Smooth muscle cell (in vitro differentiated cells): ENCODE measurements around the gene PHACTR3. TPM values are rescaled to one million over a fixed set of nuclear protein-coding genes. Genes with fewer than 3 reads are reported as not detected.

Source experiments
- DNase-seq: peaks from one replicate; lab custom pipeline; 2025; ENCODE audit not compliant: unreplicated experiment; lab: John Stamatoyannopoulos, UW
- H2AFZ ChIP-seq: fragments of 200-600 bp; sonication (generic); 2 replicates; pipeline ENCODE4 v1.6.0; 2016; ENCODE audit warnings: antibody characterized with exemption, low read depth, mild to moderate bottlenecking
- H3F3A ChIP-seq: fragments of 200-600 bp; sonication (generic); 2 replicates; pipeline ENCODE4 v1.6.0; 2017; ENCODE audit warnings: antibody characterized with exemption, low read depth
- H3K27ac ChIP-seq: fragments of 200-600 bp; sonication (generic); 2 replicates; pipeline ENCODE4 v1.5.1; 2016; ENCODE audit warnings: low read depth, mild to moderate bottlenecking
- H3K27me3 ChIP-seq: fragments of 200-600 bp; sonication (generic); 2 replicates; pipeline ENCODE4 v1.6.1; 2016; ENCODE audit warnings: low read depth, mild to moderate bottlenecking
- H3K36me3 ChIP-seq: fragments of 200-600 bp; sonication (generic); 2 replicates; pipeline ENCODE4 v1.5.1; 2016; ENCODE audit warnings: low read depth
- H3K4me1 ChIP-seq: fragments of 200-600 bp; sonication (generic); 2 replicates; pipeline ENCODE4 v1.5.1; 2016; ENCODE audit warnings: low read depth
- H3K4me2 ChIP-seq: fragments of 200-600 bp; sonication (generic); 2 replicates; pipeline ENCODE4 v1.6.0; 2016; ENCODE audit warnings: mild to moderate bottlenecking
- H3K4me3 ChIP-seq: fragments of 200-600 bp; sonication (generic); 2 replicates; pipeline ENCODE4 v1.5.1; 2016; ENCODE audit warnings: mild to moderate bottlenecking
- H3K79me2 ChIP-seq: fragments of 200-600 bp; sonication (generic); 2 replicates; pipeline ENCODE4 v1.6.0; 2016; ENCODE audit warnings: low read depth, mild to moderate bottlenecking
- H3K9ac ChIP-seq: fragments of 200-600 bp; sonication (generic); 2 replicates; pipeline ENCODE4 v1.6.0; 2016; ENCODE audit warnings: low read depth
- H3K9me3 ChIP-seq: fragments of 200-600 bp; sonication (generic); replicated peaks from 2 replicates; pipeline ENCODE4 v1.5.1; 2016; ENCODE audit warnings: low read depth
- H4K20me1 ChIP-seq: fragments of 200-600 bp; sonication (generic); 2 replicates; pipeline ENCODE4 v1.6.0; 2016; ENCODE audit warnings: low read depth
- WGBS: methylation state at CpG from one replicate; pipeline ENCODE4 v1.1.7; 2016; ENCODE audit warnings: low lambda C conversion rate; 5-methylcytosine and 5-hydroxymethylcytosine counted together
- polyA plus RNA-seq: library from polyadenylated mRNA; unstranded; fragments of >200 nt; fragmentation: Nextera tagmentation; extraction: Ambion mirVana; gene quantifications from 2 replicates; pipeline ENCODE4 v1.2.1, GENCODE V29; 2016
- total RNA-seq: library from RNA; depleted of rRNA; stranded (reverse); fragments of >200 nt; gene quantifications from 2 replicates; pipeline ENCODE4 v1.2.3, GENCODE V29; 2014
- TF ChIP-seq, protein P1 (sequence below): fragments of 200-600 bp; sonication (generic); IDR thresholded peaks from 2 replicates; pipeline ENCODE4 v1.5.1; 2017; ENCODE audit warnings: borderline replicate concordance, mild to moderate bottlenecking, antibody characterized with exemption; ENCODE audit not compliant: insufficient read depth, poor library complexity, severe bottlenecking

PHACTR3 gene
- total and polyA plus RNA-seq, 2 experiments from 2014 or later = 0.76 to 2.6 TPM

DNA sequence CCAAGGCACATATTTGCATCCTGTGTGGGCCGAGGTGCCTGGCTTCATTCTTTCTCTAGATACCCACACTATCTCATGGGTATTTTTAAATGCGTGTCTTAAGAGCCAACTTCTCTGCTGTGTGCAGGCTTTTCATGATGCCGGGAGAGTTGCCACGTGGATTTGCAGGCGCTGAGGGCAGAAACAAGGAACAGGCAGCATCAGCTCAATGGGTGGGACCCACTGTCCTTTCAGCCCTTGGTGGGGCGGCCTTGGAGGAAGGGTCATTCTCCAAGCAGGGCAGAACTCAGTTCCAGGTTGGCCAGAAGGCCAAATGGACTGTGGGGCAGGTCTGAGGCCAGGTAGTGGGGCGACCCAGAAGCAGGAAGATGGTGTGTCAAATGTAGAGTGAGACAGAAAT, 84.7 kb downstream of the PHACTR3 start:
- no peaks in the 10 kb centered on the region for H3K36me3 ChIP-seq

DNA sequence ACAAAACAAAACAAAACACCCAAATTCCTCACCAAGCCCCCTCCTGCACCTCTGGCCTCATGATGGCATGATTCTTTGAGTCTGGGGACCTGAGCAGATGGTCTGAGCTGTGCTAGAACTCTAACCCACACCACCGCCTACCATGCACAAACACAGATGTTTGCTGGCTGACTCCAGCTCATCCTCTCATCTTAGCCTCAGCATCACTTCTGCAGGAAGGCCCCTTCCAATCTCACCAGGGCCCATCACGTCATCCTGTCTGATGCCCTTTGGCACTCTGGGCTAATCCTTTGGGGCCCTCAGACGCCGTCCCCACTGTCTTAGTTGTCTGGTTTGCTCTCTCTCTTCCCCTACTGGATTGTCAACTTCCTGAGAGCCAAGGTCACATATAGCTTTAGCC, 85.8 kb downstream of the PHACTR3 start:
- Histone ChIP-seq H3K36me3 (no peaks in the 10 kb centered on the region), H3K27me3 (no peaks in the 10 kb centered on the region), H3K4me1 (no peaks in the 10 kb centered on the region), H3K9ac (no peak overlapping the region), H3F3A (no peaks in the 10 kb centered on the region), H4K20me1 (no peaks in the 10 kb centered on the region), H3K79me2 (no peaks in the 10 kb centered on the region), H3K4me2 (no peak overlapping the region), H2AFZ (no peak overlapping the region), H3K27ac (no peak overlapping the region), H3K4me3 (no peak overlapping the region), H3K9me3 (peaks cover 6% of the 10 kb centered on the region)
- TF ChIP-seq, protein P1, sequence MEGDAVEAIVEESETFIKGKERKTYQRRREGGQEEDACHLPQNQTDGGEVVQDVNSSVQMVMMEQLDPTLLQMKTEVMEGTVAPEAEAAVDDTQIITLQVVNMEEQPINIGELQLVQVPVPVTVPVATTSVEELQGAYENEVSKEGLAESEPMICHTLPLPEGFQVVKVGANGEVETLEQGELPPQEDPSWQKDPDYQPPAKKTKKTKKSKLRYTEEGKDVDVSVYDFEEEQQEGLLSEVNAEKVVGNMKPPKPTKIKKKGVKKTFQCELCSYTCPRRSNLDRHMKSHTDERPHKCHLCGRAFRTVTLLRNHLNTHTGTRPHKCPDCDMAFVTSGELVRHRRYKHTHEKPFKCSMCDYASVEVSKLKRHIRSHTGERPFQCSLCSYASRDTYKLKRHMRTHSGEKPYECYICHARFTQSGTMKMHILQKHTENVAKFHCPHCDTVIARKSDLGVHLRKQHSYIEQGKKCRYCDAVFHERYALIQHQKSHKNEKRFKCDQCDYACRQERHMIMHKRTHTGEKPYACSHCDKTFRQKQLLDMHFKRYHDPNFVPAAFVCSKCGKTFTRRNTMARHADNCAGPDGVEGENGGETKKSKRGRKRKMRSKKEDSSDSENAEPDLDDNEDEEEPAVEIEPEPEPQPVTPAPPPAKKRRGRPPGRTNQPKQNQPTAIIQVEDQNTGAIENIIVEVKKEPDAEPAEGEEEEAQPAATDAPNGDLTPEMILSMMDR = no peak
- no peak for DNase-seq
- WGBS = 69% methylated on average over 4 of the region's 4 CpGs

More for the DNA sequence above, 84.7 kb downstream of the PHACTR3 start:
- Histone ChIP-seq H3F3A (no peaks in the 10 kb centered on the region), H4K20me1 (no peaks in the 10 kb centered on the region), H3K4me1 (no peaks in the 10 kb centered on the region), H3K79me2 (no peaks in the 10 kb centered on the region), H3K9me3 (peaks cover under 1% of the 10 kb centered on the region), H3K27me3 (no peaks in the 10 kb centered on the region), H3K27ac (no peak overlapping the region), H2AFZ (no peak overlapping the region), H3K9ac (no peak overlapping the region), H3K4me2 (no peak overlapping the region), H3K4me3 (no peak overlapping the region)
- no peak for DNase-seq
- 51% methylated on average over 7 of the region's 7 CpGs for WGBS
- TF ChIP-seq, protein P1 = no peak

DNA sequence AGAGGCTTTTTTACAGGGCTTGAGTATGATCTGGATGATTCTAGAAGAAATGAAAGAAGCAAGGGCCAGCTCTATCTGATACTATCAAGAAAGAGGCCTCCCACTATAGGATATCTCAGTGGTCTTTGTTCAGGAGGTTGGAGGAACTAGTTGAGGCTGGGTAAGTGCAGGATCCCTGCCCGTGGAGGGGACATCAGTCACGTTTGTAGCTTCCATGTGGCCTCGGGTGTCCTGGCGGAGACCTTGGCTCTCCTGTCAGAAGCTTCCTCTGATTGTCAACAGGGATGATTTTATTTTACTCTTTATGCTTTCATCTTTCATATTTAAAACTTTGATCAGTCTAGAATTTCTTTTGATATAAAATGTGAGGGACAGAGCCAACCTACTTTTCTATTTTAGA, 86.6 kb downstream of the PHACTR3 start:
- Histone ChIP-seq H3F3A (no peaks in the 10 kb centered on the region), H3K27me3 (no peaks in the 10 kb centered on the region), H2AFZ (no peak overlapping the region), H3K79me2 (no peaks in the 10 kb centered on the region), H3K9me3 (peaks cover 6% of the 10 kb centered on the region), H3K4me1 (no peaks in the 10 kb centered on the region), H3K9ac (no peak overlapping the region), H3K4me3 (no peak overlapping the region), H3K27ac (no peak overlapping the region), H3K36me3 (no peaks in the 10 kb centered on the region), H3K4me2 (no peak overlapping the region), H4K20me1 (no peaks in the 10 kb centered on the region)
- TF ChIP-seq, protein P1 = no peak
- WGBS = 65% methylated on average over 4 of the region's 4 CpGs
- DNase-seq = no peak

DNA sequence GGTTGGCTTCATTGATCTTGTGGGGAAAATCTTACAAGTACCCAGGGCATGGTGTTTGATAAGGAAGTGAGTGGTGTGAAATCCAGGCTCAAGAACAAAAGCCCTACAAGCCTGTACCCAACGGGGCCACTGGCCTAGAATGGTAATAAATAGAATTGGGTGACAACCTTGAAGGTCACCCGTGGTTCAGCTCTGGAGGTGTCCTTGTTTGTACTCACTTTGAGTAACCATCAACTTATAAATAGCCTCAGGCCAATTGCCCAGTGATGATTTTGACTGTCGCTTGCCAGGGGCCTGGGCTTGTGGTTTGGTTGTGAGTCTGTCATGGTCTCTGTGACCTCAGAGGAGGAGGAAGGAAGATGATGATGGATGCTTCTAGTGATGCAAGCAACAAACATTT, 87.8 kb downstream of the PHACTR3 start:
- 73% methylated on average over 3 of the region's 3 CpGs for WGBS

More for the DNA sequence above, 87.8 kb downstream of the PHACTR3 start:
- H3F3A ChIP-seq = no peaks in the 10 kb centered on the region
- no peak overlapping the region for H2AFZ ChIP-seq
- H3K4me2 ChIP-seq = no peak overlapping the region
- H3K9ac ChIP-seq = no peak overlapping the region
- no peak for DNase-seq
- no peak overlapping the region for H3K27ac ChIP-seq
- no peaks in the 10 kb centered on the region for H3K27me3 ChIP-seq
- no peaks in the 10 kb centered on the region for H4K20me1 ChIP-seq
- no peaks in the 10 kb centered on the region for H3K79me2 ChIP-seq
- no peaks in the 10 kb centered on the region for H3K36me3 ChIP-seq
- H3K4me1 ChIP-seq = no peaks in the 10 kb centered on the region
- no peak overlapping the region for H3K4me3 ChIP-seq
- TF ChIP-seq, protein P1 = no peak
- H3K9me3 ChIP-seq = peaks cover 6% of the 10 kb centered on the region
